Pons (tissue), 1 donor: ENCODE measurements around the gene MPND.
"Not testable (repeated sequence)": the region's sequence is repeated elsewhere in the genome, so short reads cannot be mapped to it uniquely, and the experiment has no call there.

Source experiments
- DNase-seq: peaks from one replicate; pipeline ENCODE4 v3.0.0-alpha.2; 2016; ENCODE audit warnings: low spot score

MPND gene

DNA sequence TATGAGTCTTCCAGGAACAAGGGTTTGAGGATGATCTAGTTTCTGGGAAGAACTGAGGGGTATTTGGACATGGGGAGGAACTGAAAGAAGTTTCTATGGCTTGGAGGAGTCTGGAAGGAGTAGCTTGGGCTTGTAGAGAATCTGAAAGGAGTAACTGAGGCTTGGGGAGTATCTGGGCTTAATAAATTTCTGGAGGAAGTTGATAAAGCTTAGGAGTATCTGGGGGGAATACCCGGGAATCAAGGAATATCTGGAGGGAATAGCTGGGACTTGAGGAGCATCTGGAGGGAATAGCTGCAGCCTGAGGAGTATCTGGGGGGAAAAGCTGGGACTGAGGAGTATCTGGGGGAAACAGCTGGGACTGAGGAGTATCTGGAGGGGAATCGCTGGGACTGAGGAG is 22.9 kb upstream of the MPND start:
- DNase-seq, result no peak

DNA sequence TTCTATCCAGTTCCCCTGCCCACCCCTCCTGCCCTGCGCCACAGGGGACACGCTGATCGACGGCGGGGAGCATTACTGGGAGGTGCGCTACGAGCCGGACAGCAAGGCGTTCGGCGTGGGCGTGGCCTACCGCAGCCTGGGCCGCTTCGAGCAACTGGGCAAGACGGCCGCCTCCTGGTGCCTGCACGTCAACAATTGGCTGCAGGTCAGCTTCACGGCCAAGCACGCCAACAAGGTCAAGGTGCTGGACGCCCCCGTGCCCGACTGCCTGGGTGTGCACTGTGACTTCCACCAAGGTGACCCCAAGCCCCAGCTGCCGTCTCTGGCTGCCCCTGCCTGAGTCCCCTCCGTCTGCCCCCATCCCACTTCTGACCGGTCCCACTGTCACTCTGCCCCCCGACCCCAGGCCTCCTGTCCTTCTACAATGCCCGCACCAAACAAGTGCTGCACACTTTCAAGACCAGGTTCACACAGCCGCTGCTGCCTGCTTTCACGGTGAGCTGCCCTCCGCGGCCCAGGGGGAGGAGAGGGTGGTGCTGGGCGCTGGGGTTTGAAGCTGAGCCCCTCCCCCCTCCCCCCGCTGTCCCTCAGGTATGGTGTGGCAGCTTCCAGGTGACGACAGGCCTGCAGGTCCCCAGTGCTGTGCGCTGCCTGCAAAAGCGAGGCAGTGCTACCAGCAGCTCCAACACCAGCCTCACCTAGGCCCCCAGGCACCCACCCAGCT is 20.3 kb upstream of the MPND start:
- no peak for DNase-seq

DNA sequence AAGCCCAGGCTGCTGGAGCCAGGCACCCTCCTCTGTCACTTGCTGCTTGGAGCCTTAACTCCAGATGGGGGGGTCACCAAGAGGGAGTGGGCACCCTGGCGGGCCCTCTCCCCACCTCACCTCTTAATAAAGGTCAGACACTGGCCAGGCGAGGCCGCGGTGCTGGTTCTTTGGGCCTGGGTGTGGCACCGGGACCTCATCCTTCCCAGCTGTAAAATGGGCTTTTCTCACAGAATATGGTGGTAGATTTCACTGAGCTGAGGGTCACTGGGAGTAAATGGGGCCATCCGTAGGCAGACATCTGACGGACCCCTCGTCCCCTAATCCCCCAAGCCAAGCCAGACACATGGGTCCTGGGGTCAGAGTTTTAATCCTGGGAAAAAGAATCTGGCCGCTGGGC is 19.7 kb upstream of the MPND start:
- DNase-seq, result no peak

DNA sequence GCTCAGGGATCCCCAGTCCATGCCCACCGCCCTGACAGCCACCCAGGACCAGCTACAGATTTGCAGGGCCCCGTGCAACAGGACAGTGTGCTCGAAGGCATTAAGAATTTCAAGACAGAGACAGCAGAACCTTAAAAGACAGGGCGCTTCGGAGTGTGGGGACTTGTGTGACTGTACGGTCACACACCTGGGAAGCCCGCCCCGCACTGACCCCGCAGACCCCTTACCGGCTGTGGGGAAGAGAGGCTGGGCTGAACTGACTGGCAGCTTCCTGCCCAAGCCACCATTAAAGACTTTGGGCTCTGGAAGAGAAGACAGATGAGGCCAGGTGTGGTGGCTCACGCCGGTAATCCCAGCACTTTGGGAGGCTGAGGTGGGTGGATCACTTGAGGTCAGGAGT is 19.1 kb upstream of the MPND start:
- no peak for DNase-seq

DNA sequence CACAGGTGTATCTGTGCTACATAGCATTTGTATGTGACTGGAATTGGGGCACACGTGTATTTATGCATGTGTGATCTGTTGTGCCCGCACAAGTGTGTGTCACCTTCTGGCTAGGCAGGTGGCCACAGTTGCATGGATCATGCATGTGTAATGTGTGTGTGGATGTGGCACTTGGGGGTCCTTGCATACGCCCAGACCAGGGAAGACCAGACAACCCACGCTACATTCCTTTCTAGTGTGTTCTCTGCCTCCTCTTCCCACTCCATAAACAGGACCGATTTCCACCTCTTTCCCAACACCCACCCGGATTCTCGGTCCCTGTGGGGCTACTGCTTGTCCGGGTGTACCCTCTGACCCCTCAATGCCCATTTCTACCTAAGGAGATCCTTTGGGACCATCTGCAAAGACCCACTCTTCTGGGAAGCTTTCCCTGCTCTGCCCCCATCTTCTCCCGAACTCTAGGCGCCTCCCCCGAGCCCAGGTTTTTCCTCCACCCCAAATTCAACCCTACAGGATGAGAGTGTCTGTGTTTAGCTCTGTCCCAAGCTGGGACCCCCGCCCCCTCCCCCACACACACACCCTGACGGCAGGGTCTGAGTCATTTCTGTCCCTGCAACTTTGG is 17.0 kb upstream of the MPND start:
- no peak for DNase-seq

DNA sequence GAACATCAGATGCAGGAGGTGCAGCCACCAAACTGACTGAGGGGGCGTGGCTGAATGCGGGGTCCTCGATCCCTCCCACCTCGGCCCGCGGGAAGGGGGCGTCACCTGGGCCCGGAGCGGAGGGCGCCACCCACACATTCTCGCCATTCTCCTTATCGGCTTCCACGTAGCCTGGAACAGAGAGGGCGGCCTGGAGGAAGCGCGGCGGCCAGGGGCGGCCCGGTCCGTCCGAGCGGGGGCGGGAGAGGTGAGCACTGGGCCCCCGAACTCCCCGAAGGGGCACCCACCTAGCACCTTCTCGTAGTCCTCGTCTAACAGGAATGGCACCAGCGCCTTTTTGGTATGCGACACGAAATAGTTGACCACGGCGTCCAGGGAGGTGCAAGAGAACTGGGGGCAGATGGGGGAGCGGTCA is 16.5 kb upstream of the MPND start:
- DNase-seq, result no peak

DNA sequence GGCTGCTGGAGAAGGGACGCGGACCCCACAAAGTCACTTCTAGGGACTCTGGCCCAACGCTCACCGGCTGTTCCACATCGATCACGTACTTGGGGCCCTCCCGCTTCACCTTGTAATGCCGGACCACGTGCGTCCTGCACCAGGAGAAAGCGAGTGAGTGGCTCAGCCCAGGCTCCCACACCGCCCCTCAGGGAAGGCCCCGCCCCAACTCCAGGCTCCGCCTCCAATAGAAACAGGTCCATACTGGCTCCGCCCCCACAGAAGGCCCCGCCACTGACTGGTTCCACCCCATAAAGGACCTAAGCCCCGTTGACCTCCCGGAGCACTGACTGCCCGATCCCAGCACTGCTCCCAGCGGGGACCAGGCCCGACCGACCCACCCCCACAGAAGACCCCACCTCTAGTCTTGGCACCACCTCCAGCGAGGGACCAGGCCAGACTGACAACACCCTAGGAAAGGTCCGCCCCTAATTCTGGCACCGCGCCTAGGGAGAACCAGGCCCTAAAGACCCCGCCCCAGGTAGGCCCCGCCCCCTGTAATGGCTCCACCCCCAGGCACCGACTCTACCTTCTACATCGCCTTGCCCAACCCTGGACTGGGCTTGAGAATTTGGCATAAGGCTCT is 16.0 kb upstream of the MPND start:
- DNase-seq, result peak; percentile 21

DNA sequence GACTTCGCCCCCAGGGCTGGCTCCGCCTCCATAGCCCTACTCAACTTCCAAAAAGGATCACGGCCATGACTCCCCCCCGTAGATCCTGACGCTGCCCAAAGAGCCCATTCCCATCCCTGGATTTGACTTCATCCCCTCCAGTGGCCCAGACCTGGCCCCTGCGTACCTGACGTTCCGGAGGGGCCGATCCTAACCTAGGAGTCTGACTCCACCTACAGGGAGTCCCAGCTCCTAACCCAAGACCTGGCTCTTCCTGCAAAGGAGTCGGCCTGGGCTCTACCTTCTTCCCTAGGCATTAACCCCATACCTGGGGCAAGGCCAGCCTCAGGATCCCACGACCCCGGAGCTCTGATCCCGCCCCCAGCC is 15.5 kb upstream of the MPND start:
- DNase-seq, result no peak

DNA sequence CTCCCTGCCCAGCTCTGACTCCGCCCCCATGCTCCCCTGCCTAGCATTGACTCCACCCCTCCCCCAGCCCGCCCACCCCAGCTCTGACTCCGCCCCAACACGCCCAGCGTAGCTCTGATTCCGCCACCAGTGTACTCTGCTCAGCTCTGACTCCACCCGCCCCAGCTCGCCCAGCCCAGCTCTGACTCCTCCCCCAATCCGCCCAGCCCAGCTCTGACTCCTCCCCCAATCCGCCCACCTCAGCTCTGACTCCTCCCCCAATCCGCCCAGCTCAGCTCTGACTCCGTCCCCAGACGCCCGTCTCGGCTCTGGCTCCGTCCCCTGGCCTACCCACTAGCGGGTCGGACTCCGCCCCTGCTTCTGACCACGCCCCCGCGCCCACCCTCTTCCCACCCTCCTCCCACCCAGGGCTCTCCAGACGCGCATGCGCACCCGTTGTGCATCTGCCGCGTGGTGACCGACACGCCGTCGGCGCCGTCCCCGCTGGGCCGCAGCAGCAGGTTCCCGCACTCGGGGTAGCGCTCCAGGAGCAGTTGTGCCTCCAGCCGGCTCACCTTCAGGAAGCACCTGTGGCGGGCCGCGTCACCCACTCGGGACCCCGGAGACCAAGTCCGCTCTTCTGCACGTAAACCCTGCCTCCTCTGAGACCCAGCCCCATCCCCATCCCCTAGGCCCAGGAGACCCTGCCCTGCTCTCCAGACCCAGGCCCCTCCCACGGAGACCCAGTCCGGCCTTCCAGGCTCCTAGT is 14.9 kb upstream of the MPND start:
- peak; percentile 87 for DNase-seq

DNA sequence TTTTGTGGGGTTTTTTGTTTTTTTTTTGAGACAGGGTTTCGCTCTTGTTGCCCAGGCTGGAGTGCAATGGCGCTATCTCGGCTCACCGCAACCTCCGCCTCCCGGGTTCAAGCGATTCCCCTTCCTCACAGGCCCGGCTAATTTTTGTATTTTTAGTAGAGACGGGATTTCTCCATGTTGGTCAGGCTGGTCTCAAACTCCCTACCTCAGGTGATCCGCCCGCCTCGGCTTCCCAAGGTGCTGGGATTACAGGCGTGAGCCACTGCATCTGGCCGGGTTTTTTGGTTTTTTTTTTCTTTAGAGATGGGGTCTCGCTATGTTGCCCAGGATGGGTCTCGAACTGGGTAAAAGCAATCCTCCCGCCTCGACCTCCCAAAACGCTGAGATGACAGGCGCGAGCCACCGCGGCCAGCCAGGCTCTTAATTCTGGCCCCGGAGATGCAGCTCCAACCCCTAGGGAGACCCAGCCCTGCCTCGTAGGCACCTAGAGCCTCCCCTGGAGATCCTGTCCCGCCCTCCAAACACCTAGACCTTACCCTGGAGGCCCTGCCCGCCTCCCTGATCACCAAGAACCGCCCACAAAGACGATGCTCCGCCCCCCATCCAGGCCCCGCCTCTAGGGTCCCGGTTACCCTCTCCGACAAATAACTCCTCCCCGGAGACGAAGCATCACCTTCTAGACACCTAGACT is 14.2 kb upstream of the MPND start:
- not testable (repeated sequence) for DNase-seq

DNA sequence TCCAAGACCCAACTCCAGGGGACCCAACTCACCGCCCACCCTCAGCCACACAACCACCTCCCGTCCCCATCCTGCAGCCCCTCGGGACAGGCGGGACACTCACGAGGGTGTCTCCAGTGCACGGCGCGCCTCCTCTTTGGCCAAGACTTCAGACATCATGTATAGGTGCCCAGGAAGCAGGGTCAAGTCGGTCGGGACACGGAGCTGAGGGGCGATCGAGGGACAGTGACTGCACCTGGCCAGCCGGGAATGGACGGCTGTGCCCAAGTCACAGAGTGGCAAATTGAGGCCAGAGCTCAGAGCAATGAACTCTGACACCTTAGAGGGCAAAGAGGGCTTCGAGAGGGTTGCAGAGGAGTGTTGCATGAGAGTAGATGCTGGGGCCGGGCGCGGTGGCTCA is 13.5 kb upstream of the MPND start:
- DNase-seq, result no peak

DNA sequence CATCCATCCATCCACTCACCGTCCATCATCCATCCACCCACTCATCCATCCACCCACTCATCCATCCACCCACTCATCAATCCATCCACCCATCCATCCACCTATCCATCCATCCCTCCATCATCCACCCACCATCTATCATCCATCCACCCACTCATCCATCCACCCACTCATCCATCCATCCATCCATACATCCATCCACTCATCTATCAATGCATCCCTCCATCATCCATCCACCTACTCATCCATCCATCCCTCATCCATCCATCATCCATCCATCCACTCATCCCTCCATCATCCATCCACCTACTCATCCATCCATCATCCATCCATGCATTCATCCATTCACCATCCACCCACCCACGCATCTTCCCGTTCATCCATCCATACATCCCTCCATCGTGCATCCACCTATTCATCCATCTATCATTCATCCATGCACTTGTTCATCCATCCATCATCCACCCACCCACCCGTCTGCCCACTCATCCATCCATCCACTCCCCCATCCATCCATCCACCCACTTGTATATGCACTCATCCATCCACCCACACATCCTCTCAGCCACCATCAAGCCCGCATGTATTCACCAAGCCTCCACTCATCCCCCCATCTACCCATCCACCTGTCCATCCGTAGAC is 8.3 kb upstream of the MPND start:
- DNase-seq, result no peak

DNA sequence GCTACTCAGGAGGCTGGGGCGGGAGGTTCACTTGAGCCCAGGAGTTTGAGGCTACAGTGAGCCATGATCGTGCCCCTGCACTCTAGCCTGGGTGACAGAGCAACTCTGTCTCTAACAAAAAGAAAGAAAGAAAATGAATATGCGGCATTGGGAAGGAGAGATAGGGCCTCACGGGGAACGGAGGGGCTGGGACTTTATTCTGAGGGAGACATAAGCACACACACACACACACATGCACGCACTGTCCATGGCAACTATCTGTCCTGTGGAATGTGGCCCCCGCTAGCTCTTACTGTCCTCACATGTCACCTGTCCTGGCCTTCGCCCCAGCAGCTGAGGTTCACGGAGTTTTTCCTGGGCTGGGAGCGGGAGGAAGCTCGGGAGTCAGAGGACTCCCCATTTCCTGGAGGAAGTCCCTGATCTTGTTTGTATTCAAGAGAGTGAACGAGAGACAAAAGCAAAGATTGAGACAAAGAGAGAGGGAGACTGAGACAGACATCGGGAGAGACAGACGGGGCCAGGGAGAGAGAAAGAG is 5.4 kb upstream of the MPND start:
- DNase-seq, result no peak

DNA sequence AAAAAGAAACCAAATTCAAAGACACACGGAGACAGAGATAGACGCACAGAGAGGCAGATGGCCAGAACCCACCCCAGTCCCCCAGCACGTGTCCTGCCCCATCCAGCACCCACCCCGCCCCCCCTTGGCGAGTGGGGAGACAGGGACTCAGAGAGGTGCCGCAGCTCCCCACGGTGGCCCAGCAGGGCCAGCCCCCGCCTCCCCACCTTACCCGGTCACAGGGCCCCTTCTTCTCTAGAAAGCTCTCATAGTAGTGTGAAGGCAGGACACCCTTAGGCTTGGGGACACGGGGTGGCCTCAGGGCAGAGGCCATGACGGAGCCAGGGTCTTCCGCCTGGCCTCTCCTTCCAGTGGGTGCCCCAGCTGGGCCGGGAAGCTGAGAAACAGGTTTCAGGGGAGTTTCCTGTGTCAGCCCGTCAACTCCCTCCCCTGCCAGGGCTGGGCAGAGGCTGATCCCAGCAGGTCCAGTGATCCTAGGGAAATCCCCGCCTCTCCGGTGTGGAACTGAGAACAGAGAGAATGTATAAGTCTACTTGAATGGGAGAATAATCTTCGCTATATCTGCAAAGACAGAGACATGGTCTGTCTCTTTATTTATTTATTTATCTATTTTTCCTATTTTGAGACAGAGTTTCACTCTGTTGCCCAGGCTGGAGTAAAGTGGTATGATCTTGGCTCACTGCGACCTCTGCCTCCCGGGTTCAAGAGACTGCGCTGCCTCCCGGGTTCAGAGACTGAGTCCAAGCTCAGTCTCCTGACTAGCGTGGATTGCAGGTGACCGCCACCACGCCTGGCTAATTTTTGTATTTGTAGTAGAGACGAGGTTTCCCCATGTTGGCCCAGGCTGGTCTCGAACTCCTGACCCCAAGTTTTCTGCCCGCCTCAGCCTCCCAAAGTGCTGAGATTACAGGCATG is 4.7 kb upstream of the MPND start, which contains the start of gene STAP2:
Gene STAP2 (minus strand): TSS at position 387 of the 915 bp plus-strand sequence. CDS start 74 bp downstream, at position 313.
- DNase-seq, result no peak

DNA sequence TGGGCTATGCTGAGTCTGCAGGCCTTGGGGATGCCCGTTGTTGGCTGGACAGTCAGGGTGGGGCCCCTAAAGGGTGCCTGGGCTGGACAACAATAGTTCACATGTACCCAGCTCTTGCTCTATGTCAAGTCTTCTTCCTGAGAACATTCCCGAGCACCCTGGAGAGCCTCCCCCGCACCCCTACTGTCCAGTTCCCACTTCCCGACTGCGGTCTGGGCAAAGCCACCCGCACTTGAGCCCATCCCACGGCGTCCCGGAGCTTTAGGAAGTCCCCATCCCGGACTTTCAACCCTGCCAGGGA is 1.1 kb upstream of the MPND start:
- DNase-seq, result no peak

DNA sequence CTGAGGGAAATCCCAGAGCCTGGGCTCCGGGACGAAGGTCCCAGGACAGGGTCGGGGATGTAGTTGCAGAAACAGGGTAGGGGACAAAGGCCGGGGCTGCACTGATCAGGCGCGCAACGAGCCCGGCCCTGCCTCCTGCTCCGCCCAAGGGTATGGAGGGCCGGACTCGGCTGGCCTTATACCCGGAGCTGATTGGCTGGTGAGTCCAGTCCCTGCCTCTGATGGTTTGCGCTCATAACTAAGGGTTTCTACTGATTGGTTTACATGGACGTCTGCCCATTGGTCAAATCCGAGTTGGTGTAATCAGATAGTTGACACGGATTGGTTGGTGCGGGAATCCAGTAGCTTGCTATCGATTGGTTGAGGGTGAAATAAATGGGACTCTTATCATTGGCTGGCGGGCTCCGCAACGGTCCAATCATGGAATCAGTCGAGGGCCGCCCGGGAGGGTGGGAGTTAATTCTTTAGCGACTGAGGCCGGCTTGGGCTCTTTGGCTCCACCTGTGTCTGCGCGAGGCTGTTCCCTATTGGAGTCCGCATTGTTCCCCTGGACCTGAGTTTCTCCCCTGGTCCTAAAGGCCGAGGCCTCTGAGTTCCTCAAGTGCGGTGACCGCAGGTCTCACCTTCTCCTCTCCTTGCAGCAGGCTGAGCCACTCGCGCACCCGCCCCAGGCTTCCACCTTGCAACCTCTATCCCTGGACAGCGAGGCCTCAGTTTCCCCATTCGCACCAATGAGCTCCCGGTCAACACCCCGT is 570 bp upstream of the MPND start:
- DNase-seq, result peak; percentile 100

DNA sequence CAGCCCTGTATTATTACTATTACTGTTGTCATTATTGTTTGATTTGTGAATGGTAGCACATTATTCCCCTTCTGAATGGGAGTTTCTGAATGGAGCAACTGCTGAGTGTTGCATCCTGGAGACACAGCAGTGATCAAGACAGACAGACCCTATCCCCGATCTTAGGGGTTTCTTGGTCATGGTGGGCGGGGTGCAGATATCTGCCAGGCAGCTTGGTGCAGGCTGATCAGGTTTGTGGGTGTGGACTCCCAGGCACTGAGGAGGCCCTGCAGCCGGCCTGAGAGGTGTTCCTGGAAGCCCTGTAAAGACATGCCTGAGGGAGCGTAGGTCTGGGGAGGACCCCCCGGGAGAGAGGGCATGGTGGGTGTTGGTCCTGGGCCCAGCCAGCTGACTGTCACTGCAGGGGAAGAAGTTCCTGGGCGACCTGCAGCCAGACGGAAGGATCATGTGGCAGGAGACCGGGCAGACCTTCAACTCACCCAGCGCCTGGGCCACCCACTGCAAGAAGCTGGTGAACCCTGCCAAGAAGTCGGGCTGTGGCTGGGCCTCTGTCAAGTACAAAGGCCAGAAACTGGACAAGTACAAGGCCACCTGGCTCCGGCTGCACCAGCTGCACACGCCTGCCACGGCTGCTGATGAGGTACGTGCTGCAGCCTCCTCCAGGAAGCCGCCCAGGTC is 2.1 kb downstream of the MPND start:
- DNase-seq, result no peak

DNA sequence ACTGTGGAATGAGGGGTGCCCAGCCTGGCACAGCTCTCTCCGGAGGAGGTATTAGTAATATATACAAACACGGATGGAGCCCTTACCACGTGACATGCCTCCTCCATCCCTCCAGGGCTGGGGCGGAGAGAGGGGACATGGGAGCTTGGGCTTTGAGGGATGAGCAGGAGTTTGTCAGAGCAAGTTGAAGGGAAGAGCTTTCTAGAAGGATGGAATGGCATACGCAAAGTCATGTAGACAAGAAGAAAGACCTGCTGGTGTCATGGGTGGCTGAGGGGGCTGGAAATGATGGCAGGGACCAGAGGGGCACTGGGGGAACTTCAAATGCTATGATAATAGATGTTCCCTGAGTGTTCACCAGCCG is 2.6 kb downstream of the MPND start:
- no peak for DNase-seq

DNA sequence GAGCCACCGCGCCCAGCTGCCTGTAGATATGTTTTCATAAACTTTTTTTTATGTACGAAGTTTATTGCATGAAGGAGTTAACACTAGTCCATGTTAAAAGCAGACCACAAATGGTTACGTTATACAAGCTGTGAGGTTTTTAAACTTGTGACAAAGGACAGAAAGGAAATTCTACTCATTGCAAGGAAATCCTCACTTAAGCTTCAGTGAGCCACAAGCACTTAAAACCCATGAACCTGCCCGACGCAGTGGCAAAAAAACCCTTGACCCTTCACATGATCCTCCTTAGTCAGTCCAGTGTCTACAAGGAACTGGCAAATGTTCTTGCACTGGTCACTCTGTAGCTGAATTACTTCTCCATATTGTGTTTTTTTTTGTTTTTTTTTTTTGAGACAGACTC is 4.2 kb downstream of the MPND start:
- no peak for DNase-seq
